T-helper 2 cell (primary cell): ENCODE measurements around the gene ANKRD33.
"Not testable (repeated sequence)": the region's sequence is repeated elsewhere in the genome, so short reads cannot be mapped to it uniquely, and the experiment has no call there.

Source experiments
- DNase-seq, 5 experiments: peaks; one replicate each; pipeline versions ENCODE4 v3.0.0 to v3.0.0-alpha.2; 2012 to 2022

Gene ANKRD33

DNA sequence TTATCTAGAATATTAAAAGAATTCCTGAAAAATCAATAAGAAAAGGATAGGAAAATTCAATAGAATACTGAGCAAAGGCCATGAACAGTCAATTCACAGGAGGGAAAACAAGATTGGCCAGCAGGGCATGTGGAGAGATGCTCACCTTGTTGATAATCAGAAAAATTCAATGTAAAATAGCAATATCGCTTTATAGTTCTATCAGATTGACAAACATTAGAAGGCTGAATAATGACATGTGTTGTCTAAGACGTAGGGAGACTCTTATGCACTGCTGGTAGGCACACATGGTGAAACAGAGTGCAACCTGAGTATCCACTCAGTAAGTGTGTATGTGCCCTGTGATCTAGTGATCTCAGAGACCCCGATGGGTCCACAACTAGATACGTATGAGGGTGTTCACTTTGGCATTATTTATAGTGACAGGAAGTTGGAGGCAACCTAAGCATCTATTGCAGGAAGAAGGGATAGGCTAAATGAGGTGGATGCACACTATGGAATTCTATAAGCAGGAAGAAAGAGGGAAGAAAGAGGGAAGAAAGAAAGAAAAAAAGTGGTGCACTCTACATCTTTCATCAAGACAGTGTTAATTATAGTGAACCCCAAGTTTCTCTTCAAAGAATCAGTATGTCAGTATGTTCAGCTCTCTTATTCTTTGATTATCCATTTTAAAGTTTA, 3.8 kb upstream of the ANKRD33 start:
- no peak for DNase-seq

DNA sequence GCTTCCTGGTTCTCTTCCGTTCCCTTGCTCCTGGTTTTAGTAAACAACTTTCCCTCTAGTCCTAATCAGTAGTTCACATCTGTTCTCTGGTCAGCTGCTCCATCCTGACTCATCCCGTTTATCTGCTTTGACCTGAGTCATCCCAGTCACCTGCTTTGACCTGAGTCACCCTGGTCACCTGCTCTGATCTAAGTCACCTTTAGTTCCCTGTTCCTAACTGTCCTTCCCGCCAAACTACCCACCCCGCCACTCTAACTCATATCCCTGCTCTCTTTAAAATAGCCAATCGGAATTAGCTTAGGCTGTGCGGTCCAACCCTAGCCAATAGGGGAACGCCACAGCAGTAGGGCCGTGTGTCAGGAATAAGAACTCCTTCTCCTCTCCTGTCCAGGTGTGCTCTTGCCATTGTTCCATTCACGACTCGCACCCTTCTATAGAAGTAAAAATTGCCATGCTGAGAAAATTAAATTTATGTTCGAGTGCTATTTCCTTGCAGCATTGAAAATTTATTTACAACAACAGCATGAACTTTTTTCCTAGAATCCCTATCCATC, 3.1 kb upstream of the ANKRD33 start:
- no peak for DNase-seq

- DNase-seq, result not testable (repeated sequence)
Observed at GRCh38 chr12:51885294-51886020, 2.4 kb upstream of the ANKRD33 start.

- DNase-seq, result peak in 2 of 5 experiments; percentile 6 to 78
Observed at GRCh38 chr12:51886021-51886710, 1.7 kb upstream of the ANKRD33 start.

GRCh38 chr12:51888316-51889215, 663 bp downstream of the ANKRD33 start:
- no peak for DNase-seq

DNA sequence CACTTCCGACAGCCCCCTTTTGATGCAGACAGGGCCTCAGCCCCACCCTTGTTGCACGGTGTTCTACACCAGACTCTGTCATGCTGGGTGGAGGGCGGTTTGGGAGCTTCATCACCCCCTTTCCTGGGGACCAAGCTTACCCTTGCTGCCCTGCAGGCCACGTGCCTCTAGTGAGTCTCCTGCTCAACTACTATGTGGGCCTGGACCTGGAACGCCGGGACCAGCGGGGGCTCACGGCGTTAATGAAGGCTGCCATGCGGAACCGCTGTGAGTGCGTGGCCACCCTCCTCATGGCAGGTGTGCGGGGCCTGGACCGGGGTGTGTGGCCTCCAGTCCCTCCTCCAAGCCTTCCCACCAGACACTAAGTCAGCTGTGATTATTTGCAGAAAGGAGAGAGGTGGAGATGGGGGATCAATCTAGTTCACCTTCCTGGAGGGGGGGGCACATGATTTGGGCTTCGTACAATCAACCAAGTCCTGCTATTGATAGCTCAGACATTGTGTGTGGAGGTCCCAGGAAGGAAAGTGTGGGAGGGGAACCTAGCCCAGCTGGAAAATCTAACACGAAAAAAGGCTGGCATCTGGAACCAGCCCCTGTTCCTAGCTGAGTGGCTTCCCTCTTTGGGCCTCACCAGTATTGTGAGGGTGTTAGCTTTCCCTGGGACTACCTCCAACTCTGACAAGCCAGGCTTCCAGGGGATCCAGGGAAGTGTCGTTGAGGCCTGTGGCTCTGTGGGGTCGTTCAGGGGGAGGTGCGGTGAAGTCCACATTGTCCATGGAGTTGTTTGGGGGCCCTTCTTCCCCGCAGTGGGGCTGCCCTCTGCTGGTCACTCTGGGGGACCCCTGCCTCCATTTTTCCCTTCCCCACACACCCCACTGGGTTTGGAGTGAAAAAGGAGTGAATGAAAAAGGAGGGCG, 1.6 kb downstream of the ANKRD33 start:
- no peak for DNase-seq

- no peak for DNase-seq
Observed at GRCh38 chr12:51890133-51890464, 2.2 kb downstream of the ANKRD33 start.

DNA sequence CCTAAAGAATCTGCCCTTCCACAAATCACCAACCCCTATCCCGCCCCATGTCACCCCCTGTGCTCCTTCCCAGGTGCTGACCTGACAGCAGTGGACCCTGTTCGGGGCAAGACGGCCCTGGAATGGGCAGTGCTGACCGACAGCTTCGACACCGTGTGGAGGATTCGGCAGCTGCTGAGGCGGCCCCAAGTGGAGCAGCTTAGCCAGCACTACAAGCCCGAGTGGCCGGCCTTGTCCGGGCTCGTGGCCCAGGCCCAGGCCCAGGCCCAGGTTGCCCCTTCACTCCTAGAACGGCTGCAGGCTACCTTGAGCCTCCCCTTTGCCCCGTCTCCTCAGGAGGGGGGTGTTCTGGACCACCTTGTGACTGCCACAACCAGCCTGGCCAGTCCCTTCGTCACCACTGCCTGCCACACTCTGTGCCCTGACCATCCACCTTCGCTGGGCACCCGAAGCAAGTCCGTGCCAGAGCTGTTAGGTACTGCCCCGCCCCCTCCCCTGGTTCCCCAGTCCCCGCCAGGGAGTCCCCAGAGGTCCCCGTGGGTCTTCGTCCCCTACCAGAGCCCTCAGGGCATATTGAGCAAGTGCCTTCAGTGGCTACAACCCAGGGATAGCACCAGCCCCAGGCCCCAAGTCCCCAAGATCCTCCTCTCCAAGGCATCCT, 2.7 kb downstream of the ANKRD33 start:
- DNase-seq, result no peak

- no peak for DNase-seq
Observed at GRCh38 chr12:51891843-51892242, 3.9 kb downstream of the ANKRD33 start.

DNA sequence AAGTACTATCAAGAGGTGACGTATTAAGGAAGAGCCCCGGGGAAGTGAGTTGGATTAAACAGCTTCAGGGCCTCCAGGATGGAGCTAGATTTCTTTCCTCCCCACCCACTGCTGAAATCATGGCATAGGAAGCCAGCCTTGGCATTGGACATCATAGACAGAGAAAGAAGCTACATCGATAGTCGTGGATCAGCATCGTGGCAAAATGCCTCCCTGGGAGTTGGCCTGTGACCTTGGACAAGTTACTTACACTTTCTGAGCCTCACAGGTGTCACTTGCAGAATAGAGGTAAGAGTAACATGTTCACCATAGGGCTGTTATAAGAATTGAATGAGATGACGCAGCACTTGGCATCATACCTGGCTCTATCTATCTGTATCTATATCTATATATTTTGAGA, 5.9 kb downstream of the ANKRD33 start:
- no peak for DNase-seq

DNA sequence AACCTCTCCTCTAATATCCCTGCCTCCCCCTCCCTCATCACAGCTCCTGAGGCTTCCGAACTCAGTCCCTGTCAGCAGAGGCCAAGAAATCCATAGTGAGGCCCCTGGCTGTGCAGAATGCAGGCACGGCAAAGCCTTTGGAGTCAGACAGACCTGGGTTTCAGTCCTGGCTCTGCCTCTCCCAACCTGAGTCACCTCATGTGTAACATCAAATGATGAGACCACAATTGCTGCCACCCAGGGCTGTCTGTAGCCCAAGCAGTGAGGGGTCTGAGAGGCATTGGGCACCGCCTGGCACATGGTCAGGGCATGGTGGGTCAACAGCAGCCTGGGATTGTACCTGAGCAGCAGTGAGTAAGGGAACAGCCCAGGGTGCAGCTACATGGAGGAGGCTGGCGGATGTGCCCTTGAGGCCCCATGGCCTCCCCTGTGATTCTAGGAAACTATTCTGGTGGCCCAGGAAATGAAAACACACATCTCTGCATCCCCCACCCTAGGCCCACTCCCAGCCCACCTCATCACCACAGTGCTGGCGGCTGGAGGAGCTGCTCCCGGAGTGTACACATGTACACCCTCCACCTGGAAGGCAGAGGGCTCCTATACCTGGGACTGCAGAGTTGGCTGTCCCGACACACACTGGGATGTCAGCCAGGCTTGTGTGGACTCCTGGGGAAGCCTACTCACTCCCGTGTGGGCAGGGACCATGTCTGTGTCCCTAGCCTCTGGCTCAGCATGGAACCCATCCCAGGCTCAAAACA, 7.7 kb downstream of the ANKRD33 start:
- no peak for DNase-seq

DNA sequence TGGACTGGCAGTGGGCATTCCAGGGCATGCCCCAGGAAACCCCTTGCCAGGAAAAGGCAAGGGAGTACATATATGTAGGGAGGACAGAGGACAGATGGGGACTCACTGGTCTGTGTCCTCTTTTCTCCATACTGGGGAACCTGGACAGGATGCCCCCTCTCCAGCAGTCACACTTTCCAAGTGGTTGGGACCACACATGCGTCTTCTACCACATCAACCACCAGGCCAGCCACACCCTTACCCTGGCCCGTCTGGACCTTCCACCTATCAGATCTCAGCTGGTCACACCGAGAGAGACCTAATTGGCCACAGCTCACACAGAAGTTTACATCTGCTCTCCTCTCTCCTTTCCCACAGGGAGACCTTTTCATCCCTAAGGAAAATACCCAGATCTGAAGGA, 8.3 kb downstream of the ANKRD33 start:
- no peak for DNase-seq

DNA sequence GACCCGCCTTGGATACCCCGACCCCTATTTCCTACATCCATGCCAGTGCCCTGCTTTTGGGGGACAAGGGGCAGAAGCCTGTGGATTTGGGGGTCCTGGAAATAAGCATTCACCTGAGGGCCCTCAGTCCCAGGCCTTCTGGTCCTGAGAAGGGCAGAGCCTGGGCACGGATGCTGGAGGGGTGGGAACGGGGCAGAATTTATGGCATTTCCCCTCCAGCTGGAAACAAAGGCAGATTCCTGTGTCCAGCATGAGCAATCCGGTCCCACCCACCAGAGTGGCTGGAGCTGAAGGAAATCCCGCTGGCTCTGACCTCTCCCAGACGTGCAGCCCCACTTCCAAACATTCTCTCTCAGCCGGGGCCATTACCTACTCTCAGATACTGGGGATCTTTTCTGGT, 9.3 kb downstream of the ANKRD33 start:
- no peak for DNase-seq

GRCh38 chr12:51898506-51898905, 10.6 kb downstream of the ANKRD33 start:
- DNase-seq, result no peak

DNA sequence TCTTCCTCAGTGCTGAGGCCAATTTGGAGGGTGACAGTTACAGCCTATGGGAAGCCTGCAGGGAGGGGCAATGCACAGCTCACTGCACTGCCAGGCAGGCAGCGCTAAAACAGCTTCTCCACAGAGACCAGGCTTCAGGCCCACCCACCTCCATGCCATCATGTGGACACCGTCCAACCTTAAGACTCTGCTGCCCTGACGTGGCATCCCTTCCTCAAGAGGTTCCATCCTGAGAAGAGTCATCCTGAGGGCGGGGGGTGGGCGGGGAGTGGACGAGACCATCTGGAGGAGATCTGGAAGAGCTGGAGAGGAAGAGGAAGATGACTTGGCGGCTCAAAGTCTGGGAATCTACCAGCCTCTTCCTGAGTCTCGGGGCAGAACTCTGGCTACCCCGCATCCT, 11.0 kb downstream of the ANKRD33 start:
- DNase-seq, result no peak

- no peak for DNase-seq
Observed at GRCh38 chr12:51900323-51900889, 12.5 kb downstream of the ANKRD33 start.

- DNase-seq, result no peak
Observed at GRCh38 chr12:51901121-51901817, 13.4 kb downstream of the ANKRD33 start.

- no peak for DNase-seq
Observed at GRCh38 chr12:51901881-51902280, 14.0 kb downstream of the ANKRD33 start.

DNA sequence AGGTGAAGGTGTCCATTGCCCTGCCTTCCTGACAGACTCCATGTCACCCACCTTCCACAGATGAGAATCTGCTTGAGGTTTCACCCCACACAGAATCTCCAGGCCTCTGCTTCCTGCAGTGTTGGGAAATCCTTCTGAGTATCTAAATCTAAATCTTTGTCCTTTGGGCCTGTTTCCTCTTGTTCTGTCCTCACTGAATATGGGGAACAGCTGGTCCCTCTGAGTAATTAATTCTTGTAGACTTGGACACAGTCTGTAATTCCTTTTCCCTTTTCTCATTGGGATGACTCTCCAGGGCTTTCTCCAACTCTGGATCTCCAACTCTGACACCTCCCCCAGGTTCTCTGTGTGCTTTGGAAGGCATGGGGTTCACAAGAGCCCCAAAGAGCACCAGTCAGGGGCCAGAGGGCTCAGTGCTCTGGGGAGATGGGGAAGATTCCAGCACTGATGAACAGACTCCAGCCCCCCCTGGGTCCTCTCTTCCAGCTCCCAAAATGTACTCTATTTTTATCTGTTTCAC, 17.1 kb downstream of the ANKRD33 start:
- no peak for DNase-seq
